Measurements from ENCODE around the gene TSC22D4.
"Not testable (repeated sequence)": the region's sequence is repeated elsewhere in the genome, so short reads cannot be mapped to it uniquely, and the experiment has no call there.

TSC22D4 gene

DNA sequence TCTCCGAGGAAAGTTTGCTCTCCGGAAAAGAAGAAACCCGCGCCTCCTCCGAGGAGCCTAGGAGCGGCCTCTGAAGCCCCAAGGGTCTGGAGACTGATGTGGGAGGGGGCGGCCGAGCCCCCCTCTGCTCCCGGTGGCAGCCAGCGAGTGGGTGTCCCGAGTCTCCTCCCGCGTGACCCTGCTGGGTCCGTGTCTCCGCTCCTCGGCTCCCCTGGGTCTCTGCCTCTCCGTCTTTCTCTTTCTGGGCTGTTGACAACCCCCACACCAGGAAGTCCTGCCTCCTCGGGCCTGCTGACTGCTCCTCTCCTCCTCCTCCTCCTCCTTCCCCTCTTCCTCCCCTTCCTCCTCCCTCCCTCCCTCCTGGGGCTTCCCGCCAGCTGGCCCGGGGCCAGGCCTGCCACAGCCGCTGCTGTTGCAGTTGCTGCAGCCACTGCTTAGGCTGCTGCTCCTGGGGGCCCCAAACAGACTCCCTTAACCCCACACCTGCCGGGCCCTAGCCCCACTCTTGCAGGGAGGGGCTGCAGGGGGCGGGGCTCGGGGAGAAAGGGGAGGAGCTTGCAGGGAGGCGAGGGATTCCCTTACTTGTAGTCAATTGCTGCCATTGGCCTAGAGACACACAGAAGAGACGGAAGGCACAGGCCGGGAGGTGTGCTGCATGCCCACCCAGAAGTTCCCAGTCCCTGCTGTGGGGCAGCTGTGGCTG, at the start of gene TSC22D4:
TSC22D4 (minus strand) TSS at position 257 of the 703 bp plus-strand sequence. CDS start 1,176 bp downstream, outside the sequence.
- DNase-seq, result peak; percentile 65

DNA sequence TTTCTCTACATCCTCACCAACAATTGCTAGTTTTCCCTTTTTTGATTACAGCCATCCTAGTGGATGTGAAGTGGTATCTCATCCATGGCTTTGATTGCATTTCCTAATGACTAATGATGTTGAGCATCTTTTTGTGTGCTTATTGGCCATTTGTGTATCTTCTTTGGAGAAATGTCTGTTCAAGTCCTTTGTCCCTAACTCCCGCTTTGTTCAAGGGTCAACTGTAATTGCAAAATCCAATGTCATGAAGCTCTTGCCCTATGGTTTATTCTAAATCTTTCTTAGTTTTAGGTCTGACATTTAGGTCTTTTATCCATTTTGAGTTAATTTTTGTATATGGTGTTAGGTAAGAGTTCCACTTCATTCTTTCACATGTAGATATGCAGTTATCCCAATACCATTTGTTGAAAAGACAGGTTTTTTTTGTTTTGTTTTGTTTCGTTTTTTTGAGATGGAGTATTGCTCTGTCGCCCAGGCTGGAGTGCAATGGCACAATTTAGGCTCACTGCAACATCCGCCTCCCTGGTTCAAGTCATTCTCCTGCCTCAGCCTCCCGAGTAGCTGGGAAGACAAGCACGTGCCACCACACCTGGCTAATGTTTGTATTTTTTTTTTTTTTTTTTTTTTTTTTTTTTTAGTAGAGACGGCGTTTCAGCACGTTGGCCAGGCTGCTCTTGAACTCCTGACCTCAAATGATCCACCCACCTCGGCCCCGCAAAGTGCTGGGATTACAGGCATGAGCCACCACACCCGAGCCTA, 49.3 kb upstream of the TSC22D4 start:
- not testable (repeated sequence) for DNase-seq

DNA sequence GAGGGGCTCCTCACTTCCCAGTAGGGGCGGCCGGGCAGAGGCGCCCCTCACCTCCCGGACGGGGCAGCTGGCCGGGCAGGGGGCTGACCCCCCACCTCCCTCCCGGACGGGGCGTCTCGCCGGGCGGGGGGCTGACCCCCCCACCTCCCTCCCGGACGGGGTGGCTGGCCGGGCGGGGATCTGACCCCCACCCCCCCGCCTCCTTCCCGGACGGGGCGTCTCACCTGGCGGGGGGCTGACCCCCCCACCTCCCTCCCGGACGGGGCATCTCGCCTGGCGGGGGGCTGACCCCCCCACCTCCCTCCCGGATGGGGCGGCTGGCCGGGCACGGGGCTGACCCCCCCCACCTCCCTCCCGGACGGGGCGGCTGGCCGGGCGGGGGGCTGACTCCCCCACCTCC, 44.2 kb upstream of the TSC22D4 start:
- not testable (repeated sequence) for DNase-seq

DNA sequence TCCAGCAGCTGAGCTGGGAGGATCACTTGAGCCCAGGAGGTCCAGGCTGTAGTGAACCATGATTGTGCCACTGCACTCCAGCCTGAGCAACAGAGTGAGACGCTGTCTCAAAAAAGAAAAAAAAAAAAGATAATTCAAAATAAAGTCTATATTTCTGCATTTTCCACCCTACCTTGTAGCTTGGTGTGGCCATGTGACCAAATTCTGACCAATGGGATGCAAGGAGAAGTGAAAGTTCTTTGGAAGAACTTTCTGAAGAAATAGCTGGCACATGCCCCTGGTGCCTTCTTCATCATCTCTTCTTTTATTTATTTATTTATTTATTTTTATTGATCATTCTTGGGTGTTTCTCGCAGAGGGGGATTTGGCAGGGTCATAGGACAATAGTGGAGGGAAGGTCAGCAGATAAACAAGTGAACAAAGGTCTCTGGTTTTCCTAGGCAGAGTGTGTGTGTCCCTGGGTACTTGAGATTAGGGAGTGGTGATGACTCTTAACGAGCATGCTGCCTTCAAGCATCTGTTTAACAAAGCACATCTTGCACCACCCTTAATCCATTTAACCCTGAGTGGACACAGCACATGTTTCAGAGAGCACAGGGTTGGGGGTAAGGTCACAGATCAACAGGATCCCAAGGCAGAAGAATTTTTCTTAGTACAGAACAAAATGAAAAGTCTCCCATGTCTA, 43.0 kb upstream of the TSC22D4 start:
- not testable (repeated sequence) for DNase-seq

DNA sequence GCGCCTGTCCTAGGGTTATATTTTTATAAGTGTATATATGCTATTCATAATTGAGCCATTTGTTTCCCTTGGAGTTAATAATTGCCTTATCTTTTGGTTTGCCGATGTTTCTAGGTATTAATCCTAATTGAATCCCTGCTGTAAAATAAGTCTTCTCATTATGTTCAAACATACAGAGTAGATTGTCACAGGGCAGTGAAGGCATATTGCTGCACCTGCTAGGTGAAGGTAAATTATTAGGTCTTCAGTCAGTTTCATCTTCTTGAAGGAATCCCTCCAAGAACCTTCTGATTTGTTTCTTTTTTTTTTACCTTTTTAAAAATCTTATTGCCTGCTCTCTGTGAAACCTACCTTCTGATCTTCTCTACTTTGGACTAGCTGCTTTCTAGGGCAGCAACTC, 42.1 kb upstream of the TSC22D4 start:
- DNase-seq, result no peak

DNA sequence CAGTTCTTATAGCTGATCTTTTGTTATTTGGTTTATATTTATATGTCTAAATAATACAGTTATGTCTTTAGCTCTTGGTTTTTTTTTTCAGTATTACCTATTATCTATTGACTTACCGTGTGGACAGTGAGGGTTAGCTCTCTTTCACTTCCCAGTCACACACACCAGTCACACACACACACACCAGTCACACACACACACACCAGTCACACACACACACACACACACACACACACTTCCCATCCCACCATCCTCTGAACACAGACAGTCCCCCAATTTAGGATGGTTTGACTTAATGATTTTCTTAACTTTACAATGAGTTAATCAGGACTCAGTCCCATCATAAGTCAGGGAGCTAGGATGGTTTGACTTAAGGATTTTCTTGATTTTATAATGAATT, 41.1 kb upstream of the TSC22D4 start:
- DNase-seq, result no peak

DNA sequence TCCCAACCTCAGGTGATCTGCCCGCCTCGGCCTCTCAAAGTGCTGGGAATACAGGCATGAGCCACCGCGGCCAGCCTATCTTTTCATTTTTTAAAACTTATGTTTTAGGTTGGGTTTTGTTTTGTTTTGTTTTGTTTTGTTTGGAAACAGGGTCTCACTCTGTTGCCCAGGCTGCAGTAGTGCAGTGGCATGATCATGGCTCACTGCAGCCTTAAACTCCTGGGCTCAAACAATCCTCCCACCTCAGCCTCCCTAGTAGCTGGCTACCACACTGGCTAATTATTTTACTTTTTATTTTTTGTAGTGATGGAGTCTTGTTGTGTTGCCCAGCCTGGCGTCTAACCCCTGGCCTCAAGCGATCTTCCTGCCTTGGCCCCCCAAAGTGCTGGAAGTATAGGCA, 40.6 kb upstream of the TSC22D4 start:
- DNase-seq, result no peak

DNA sequence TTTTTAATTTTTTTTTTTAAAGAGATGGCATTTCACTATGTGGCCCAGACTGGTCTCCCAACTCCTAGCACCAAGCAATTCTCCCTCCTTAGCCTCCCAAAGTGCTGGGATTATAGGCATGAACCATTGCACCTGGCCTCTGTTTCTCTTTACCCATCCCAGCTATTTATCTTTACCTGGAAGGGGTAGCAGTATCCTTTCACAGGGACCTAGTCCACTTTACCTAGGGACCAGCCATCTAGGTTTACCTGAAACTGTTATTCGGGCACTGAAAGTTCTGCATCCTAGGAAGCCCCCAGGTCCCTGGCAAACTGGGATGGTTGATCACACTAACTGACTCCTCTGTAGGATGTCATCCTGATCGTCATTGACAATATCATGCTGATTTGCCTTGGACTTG, 38.3 kb upstream of the TSC22D4 start:
- DNase-seq, result no peak

DNA sequence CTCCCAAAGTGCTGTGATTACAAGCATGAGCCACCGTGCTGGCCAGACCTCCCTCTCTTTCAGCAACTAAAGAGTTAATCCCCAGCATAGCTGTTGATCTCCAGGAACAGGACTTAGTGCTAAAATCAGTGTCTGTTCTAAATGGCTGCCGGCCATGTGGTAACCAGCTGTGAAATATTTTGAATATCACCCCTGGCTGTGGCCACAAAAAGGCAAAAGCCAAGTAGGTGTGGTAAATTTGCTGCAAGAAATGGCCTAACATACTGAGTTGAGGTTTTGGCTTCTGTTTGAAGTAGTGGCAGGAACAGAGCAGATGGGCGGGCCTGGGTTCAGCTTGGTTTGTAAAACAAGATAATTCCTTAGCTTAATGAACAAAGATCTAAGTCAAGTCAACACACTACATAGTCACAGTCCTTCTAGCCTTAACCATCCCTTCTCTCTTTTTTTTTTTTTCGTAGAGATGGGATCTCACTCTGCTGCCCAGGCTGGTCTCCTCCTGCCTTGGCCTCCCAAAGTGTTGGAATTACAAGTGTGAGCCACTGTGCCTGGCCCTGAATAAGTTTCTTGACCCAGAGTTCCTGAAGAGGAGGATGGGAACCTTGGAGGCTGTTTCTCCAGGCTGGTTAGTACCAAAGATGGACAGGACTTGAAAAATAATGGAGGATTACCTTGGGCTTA, 37.3 kb upstream of the TSC22D4 start:
- DNase-seq, result no peak

DNA sequence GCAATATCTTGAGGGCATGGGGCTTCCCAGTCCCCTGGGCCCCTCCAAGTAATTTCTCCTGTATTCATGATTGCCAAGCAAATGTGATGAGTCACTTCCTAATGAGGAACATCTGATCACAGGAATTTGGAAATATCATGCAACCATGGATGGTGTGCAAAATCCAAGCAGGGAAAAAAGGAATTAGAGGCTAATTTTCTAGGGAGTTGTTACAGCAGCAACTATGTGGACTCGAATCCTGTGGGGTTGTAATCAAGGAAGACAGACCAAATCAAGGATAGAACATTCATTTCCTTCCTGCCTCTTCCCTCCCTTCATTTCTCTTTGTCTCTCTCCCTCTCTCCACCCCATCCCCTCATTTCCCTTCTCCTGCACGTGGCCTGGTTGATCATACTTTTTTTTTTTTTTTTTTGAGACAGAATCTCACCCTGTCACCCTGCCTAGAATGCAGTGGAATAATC, 36.1 kb upstream of the TSC22D4 start:
- DNase-seq, result no peak

DNA sequence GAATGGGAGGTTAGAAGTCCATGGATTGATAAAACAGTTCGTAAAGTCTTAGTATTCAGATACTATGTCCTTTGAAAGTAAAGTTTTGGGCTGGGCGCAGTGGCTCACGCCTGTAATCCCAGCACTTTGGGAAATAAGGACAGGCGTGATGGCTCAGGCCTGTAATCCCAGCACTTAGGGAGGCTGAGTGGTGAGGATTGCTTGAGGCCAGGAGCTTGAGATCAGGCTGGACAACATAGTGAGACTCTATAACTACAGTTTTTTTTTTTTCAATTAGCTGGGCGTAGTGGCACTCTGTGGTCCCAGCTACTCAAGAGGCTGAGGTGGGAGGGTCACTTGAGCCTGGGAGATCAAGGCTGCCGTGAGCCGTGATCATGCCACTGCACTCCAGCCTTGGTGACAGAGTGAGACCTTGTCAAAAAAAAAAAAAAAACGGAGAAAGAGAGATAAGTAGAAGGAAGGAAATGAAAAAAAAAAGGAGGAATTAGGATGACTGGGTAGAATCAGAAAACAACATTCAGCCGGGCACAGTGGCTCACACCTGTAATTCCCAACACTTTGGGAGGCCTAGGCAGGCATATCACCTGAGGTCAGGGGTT, 34.3 kb upstream of the TSC22D4 start:
- no peak for DNase-seq

DNA sequence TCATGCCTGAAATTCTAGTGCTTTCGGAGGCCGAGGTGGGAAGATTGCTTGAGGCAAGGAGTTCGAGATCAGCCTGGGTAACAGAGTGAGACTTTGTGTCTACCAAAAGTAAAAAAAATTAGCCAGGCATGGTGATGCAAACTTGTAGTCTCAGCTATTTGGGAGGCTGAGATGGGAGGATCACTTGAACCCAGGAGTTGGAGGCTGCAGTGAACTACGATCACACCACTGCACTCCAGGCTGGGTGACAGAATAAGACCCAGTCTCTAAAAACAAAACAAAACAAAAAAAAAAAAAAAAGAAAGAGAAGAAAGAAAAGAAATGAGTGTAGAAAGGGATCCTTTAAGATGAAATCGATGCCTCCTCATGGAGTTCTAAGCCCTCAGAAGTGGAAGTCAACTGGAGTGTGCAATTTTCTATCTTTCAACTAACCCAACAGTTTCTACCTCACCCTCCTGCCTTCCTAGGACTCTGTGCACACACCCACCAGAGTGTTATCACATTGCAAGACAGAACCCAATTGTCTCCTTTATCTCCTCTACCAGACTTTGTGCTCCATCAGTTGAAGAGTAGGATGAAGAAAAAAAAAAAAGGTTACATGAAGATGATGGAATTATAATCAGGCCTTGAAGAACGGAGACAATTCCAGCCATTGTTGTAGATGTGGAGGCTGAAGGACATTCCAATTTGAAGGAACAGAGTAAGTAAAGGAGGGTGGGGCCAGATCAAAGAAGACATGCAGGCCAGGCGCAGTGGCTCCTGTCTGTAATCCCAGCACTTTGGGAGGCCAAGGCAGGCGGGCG, 31.6 kb upstream of the TSC22D4 start:
- DNase-seq, result no peak

DNA sequence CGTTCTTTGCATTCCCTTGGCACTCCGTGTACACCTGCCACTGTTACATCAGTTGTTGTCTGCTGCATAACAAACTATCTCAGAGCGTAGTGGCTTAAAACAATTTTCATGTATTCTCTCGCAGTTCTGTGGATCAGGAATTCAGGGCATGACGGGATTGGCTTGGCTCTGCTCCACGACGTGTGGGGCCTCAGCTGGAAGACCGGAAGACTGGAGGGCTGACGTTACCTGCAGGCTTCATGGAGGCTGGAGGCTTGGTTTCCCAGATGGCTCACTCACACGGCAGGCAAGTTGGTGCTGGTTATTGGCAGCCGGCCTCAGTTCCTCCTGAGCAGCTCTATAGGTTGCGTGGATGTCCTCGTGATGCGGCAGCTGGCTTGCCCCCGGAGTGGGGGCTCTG, 30.2 kb upstream of the TSC22D4 start:
- DNase-seq, result no peak

DNA sequence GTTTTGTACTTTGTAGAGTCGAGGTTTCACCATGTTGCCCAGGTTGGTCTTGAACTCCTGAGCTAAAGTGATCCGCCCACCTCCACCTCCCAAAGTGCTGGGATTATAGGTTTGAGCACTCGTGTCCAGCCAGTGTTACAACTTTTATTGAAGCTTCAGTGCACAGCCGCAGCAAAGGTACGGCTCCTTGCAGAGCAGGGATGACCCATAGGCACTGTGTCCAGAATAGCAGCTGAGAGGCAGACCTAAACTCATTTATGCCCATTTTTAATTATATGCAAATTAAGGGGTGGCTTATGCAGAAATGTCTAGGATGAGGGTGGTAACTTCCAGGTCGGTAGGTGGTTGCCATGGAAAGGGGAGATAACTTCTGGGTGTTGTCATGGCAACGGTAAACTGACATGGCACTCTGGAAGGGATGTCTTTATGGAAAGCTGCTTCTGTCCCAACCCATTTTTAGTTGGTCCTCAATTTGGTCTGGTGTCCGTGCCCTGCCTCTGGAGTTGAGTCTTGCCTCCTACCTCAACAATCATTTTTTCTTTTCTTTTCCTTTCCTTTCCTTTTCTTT, 27.4 kb upstream of the TSC22D4 start:
- DNase-seq, result no peak

DNA sequence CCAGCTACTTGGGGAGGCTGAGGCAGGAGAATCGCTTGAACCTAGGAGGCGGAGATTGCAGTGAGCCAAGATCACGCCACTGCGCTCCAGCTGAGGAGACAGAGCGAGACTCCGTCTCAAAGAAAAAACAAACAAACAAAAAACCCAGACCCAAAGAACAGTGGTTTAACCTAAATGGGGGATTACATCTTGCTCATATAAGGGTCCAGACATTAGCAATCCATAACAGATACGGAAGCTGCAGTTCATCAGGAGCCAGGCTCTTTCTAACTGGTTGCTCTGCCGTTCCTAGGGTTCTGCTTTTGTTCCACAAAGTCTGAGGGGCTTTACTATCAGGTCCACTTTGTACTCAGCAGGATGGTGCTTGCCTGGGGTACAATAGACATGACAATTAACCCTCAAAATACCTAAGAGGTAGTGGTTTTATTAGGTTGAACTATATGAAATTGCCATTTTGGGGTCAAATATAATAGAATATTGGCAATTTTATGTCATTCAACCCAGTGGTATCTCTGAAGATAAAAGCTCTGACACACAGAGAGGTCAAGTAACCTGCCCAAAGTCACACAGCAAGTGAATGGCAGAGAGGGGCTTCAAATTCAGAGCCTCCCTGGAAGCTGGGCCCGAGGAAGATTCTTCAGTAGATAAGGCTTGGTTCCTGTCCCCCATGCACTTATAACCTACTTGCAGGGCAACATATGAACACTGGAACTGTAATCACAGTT, 26.0 kb upstream of the TSC22D4 start:
- no peak for DNase-seq

DNA sequence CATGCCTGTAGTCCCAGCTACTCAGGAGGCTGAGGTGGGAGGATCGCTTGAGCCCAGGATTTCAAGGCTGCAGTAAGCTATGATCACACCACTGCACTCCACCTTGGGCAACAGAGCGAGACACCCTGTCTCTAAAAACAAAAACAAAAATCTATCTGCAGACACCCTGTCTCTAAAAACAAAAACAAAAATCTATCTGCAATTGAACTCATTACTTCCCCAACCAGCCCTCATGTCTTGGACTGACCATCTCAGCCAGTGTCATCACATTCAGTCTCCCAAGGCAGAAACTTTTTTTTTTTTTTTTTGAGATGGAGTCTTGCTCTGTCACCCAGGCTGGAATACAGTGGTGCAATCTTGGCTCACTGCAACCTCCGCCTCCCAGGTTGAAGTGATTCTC, 25.0 kb upstream of the TSC22D4 start:
- not testable (repeated sequence) for DNase-seq

DNA sequence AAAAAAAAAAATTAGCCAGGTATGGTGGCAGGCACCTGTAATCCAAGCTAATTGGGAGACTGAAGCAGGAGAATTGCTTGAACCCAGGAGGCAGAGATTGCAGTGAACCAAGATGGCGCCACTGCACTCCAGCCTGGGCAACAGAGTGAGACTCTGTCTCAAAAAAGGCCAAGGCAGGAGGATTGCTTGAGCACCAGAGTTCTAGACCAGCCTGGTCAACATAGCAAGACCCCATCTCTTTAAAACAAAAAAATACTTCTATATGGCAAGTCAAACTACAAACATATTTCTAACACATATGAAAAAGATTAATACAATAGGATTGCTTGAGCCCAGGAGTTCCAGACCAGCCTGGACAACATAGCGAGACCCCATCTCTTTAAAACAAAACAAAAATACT, 21.7 kb upstream of the TSC22D4 start:
- not testable (repeated sequence) for DNase-seq

DNA sequence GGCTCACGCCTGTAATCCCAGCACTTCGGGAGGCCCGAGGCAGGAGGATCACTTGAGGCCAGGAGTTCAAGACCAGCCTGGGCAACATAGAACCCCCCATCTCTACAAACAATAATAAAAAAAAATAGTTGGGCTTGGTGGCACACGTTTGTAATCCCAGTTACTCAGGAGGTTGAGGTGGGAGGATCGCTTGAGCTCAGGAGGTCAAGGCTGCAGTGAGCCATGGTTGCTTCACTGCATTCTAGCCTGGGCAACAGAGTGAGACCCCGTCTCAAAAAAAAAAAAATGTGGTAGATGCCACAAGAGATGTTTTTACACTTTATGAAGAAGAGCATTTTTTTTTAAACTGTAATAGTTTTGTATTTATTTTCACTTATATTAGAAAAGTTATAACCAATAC, 17.5 kb upstream of the TSC22D4 start:
- DNase-seq, result no peak

DNA sequence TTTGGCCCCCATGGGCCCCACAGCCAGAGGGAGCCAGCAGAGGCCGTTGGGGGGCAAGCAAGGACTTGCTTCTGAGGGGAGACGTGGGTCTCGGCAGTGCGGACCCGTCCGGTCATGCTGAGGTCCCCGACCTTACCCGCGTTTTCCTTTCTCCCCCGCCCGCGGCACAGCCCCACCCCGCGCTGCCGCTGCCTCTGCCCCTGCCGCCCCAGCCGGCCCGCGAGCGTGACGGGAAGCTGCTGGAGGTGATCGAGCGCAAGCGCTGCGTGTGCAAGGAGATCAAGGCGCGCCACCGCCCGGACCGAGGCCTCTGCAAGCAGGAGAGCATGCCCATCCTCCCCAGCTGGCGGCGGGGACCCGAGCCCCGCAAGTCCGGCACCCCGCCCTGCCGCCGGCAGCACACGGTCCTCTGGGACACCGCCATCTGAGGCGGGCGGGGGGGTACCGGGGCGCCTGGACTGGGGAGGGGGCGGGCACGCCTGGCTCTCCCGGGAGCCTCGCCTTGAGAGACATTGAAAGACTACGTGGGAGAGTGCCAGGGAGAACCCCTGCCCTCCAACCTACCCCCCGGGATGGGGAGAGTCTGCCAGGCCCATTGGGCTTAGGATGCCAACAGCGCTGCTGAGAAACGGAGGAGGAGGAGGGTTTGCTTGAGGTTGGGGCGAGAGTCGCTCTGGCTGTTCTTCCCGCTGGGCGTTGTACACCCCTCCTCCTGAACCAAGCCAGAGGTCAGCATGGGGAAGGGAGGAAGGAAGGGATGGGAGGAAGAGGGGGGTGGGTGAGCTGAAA, 14.7 kb upstream of the TSC22D4 start:
- DNase-seq, result no peak
